Neural cell (in vitro differentiated cells): ENCODE measurements around the gene TRPM3. TPM values are rescaled to one million over a fixed set of nuclear protein-coding genes. Genes with fewer than 3 reads are reported as not detected.

Experiments
- H2AFZ ChIP-seq: fragments of 200-600, 300-800 bp; sonication (generic), shearing (Covaris generic); 2 replicates; pipeline ENCODE4 v1.6.0; 2014; ENCODE audit warnings: low read depth, mild to moderate bottlenecking, antibody characterized with exemption, low read length, moderate library complexity
- H3F3A ChIP-seq: fragments of 200-600 bp; shearing (Covaris generic); 2 replicates; pipeline ENCODE4 v1.6.1; 2016; ENCODE audit warnings: mild to moderate bottlenecking, moderate library complexity, mixed read lengths, antibody characterized with exemption, low read length; ENCODE audit not compliant: insufficient read depth, poor library complexity, severe bottlenecking
- H3K27ac ChIP-seq: fragments of 200-600, 300-800 bp; sonication (generic), shearing (Covaris generic); 2 replicates; pipeline ENCODE4 v1.5.1; 2014; ENCODE audit warnings: mild to moderate bottlenecking, low read length, moderate library complexity
- H3K27me3 ChIP-seq: fragments of 300-800, 200-600 bp; sonication (generic), shearing (Covaris generic); 2 replicates; pipeline ENCODE4 v1.6.0; 2014; ENCODE audit warnings: mild to moderate bottlenecking, low read depth, low read length, moderate library complexity; ENCODE audit not compliant: insufficient read depth
- H3K36me3 ChIP-seq: fragments of 300-800, 200-600 bp; sonication (generic), shearing (Covaris generic); 2 replicates; pipeline ENCODE4 v1.5.1; 2014; ENCODE audit warnings: mild to moderate bottlenecking, antibody characterized with exemption, low read length, moderate library complexity; ENCODE audit not compliant: insufficient read depth
- H3K4me2 ChIP-seq: fragments of 300-800, 200-600 bp; sonication (generic), shearing (Covaris generic); 2 replicates; pipeline ENCODE4 v1.6.0; 2014; ENCODE audit warnings: mild to moderate bottlenecking, low read length
- H3K4me3 ChIP-seq: fragments of 300-800, 200-600 bp; sonication (generic), shearing (Covaris generic); 2 replicates; pipeline ENCODE4 v1.5.1; 2014; ENCODE audit warnings: mild to moderate bottlenecking, low read length, moderate library complexity
- H3K79me2 ChIP-seq: fragments of 200-600 bp; shearing (Covaris generic); replicated peaks from 2 replicates; pipeline ENCODE4 v1.6.0; 2014; ENCODE audit warnings: mild to moderate bottlenecking, low read length, moderate library complexity; ENCODE audit not compliant: insufficient read depth
- H3K9ac ChIP-seq: fragments of 300-800, 200-600 bp; sonication (generic), shearing (Covaris generic); 2 replicates; pipeline ENCODE4 v1.6.1; 2016; ENCODE audit warnings: mild to moderate bottlenecking, low read length, mixed read lengths
- H3K9me2 ChIP-seq: fragments of 200-600 bp; shearing (Covaris generic); 2 replicates; pipeline ENCODE4 v1.6.1; 2016; ENCODE audit warnings: mild to moderate bottlenecking, low read length, mixed read lengths; ENCODE audit not compliant: insufficient read depth
- H3K9me3 ChIP-seq: fragments of 200-600, 300-800 bp; sonication (generic), shearing (Covaris generic); 2 replicates; pipeline ENCODE4 v1.6.1; 2016; ENCODE audit warnings: mild to moderate bottlenecking, mixed run types, low read length, moderate library complexity, mixed read lengths
- H4K20me1 ChIP-seq: fragments of 200-600 bp; shearing (Covaris generic); 2 replicates; pipeline ENCODE4 v1.6.1; 2016; ENCODE audit warnings: mild to moderate bottlenecking, mixed run types; ENCODE audit not compliant: insufficient read depth
- EP300 ChIP-seq: fragments of 450-650 bp; conservative IDR thresholded peaks from 2 replicates; pipeline ENCODE4 v1.6.1; 2014; ENCODE audit warnings: antibody characterized with exemption, mild to moderate bottlenecking, moderate library complexity; ENCODE audit not compliant: poor library complexity, severe bottlenecking
- EZH2 ChIP-seq: fragments of 200-600, 300-800 bp; shearing (Covaris generic), sonication (generic); IDR thresholded peaks from 2 replicates; pipeline ENCODE4 v1.6.1; 2014; ENCODE audit warnings: antibody characterized with exemption, low read length, borderline replicate concordance, mild to moderate bottlenecking; ENCODE audit not compliant: insufficient read depth, poor library complexity, severe bottlenecking
- MXI1 ChIP-seq: fragments of 450-650 bp; conservative IDR thresholded peaks from 2 replicates; pipeline ENCODE4 v1.6.1; 2014; ENCODE audit warnings: antibody characterized with exemption, mild to moderate bottlenecking; ENCODE audit not compliant: poor library complexity, severe bottlenecking
- POLR2AphosphoS5 ChIP-seq: IDR thresholded peaks from 2 replicates; pipeline ENCODE4 v1.6.1; 2012
- RAD21 ChIP-seq: fragments of 450-650 bp; conservative IDR thresholded peaks from 2 replicates; pipeline ENCODE4 v1.6.1; 2014; ENCODE audit warnings: antibody characterized with exemption, mild to moderate bottlenecking, moderate library complexity
- SMC3 ChIP-seq: fragments of 450-650 bp; conservative IDR thresholded peaks from 2 replicates; pipeline ENCODE4 v1.6.1; 2014; ENCODE audit warnings: antibody characterized with exemption, mild to moderate bottlenecking, moderate library complexity; ENCODE audit not compliant: poor library complexity
- TAF1 ChIP-seq: IDR thresholded peaks from 2 replicates; pipeline ENCODE4 v1.6.1; 2012; ENCODE audit warnings: low read depth
- polyA plus RNA-seq: library from polyadenylated mRNA; depleted of rRNA; stranded (reverse); fragments of >200 nt; gene quantifications from 2 replicates; pipeline ENCODE4 v1.2.3, GENCODE V29; 2014
- TF ChIP-seq, protein P1 (sequence below): fragments of 450-650 bp; IDR thresholded peaks from 2 replicates; pipeline ENCODE4 v1.5.1; 2014; ENCODE audit warnings: antibody characterized with exemption, mild to moderate bottlenecking, moderate library complexity; ENCODE audit not compliant: poor library complexity, severe bottlenecking
- TF ChIP-seq, protein P2 (sequence below): IDR thresholded peaks from 2 replicates; pipeline ENCODE4 v1.6.1; 2012; ENCODE audit warnings: borderline replicate concordance

The TRPM3 gene
- polyA plus RNA-seq, 1 donor from 2014 or later: 1.3 TPM

DNA sequence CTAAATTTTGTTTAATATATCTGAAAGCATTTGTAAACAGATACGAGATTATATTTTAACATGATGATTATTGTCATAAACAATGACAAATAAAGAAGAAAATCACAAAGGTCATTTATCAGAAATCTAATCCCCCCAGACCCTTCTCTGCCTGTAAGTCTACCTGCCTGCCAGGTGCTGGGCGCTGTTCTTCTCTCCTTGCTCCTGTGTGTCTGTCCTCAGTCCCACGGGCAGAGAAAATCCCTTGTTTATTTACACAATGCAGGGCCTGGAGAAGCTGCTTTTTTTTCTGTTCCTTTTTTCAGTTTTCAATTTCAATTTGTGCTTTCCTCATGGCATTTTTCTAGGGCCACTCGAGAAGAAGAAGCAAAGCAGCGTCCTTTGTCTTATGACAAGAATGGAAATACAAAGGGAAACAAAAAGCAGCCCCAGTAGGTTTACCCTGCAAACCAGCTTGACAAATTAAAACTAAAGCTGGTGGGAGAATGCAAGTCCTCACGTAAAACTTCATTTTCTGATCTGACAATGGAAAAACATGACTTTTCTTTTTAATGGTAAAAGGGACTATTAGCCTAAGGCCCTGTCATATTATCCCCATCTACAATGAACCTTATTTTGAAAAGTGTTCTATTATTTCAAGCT is 424.6 kb downstream of the TRPM3 start:
- H3K4me3 ChIP-seq: no peak overlapping the region

DNA sequence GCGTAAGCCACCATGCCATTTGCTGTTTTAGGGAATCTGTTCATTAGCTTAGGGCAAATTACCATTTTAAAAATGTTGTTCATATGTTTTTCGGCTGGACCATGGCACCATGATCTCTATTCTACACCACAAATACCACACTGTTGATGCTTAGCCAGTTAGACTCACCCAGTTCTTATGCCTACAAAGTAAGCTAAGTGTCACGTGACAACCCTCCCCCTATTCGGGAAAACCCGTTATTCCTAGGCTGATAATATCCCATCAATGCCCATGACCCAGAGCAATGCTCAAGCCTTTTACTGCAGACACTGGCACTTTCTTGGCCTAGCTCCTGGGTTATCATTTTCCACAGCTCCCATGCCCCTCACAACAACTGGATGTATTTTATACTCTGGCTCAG is 426.7 kb downstream of the TRPM3 start:
- TF ChIP-seq EP300 (no peak), TAF1 (no peak), EZH2 (no peak), MXI1 (no peak), POLR2AphosphoS5 (no peak), RAD21 (no peak), SMC3 (no peak)
- TF ChIP-seq, protein P1, sequence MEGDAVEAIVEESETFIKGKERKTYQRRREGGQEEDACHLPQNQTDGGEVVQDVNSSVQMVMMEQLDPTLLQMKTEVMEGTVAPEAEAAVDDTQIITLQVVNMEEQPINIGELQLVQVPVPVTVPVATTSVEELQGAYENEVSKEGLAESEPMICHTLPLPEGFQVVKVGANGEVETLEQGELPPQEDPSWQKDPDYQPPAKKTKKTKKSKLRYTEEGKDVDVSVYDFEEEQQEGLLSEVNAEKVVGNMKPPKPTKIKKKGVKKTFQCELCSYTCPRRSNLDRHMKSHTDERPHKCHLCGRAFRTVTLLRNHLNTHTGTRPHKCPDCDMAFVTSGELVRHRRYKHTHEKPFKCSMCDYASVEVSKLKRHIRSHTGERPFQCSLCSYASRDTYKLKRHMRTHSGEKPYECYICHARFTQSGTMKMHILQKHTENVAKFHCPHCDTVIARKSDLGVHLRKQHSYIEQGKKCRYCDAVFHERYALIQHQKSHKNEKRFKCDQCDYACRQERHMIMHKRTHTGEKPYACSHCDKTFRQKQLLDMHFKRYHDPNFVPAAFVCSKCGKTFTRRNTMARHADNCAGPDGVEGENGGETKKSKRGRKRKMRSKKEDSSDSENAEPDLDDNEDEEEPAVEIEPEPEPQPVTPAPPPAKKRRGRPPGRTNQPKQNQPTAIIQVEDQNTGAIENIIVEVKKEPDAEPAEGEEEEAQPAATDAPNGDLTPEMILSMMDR: no peak
- TF ChIP-seq, protein P2, sequence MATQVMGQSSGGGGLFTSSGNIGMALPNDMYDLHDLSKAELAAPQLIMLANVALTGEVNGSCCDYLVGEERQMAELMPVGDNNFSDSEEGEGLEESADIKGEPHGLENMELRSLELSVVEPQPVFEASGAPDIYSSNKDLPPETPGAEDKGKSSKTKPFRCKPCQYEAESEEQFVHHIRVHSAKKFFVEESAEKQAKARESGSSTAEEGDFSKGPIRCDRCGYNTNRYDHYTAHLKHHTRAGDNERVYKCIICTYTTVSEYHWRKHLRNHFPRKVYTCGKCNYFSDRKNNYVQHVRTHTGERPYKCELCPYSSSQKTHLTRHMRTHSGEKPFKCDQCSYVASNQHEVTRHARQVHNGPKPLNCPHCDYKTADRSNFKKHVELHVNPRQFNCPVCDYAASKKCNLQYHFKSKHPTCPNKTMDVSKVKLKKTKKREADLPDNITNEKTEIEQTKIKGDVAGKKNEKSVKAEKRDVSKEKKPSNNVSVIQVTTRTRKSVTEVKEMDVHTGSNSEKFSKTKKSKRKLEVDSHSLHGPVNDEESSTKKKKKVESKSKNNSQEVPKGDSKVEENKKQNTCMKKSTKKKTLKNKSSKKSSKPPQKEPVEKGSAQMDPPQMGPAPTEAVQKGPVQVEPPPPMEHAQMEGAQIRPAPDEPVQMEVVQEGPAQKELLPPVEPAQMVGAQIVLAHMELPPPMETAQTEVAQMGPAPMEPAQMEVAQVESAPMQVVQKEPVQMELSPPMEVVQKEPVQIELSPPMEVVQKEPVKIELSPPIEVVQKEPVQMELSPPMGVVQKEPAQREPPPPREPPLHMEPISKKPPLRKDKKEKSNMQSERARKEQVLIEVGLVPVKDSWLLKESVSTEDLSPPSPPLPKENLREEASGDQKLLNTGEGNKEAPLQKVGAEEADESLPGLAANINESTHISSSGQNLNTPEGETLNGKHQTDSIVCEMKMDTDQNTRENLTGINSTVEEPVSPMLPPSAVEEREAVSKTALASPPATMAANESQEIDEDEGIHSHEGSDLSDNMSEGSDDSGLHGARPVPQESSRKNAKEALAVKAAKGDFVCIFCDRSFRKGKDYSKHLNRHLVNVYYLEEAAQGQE: no peak
- no peak overlapping the region for H3K27ac ChIP-seq
- H3K9ac ChIP-seq: no peak overlapping the region
- H3K9me2 ChIP-seq: no peaks in the 10 kb centered on the region
- no peaks in the 10 kb centered on the region for H3K36me3 ChIP-seq
- no peaks in the 10 kb centered on the region for H3K79me2 ChIP-seq
- H3K4me2 ChIP-seq: no peak overlapping the region
- no peak overlapping the region for H3K4me3 ChIP-seq
- no peaks in the 10 kb centered on the region for H3K9me3 ChIP-seq
- no peak overlapping the region for H2AFZ ChIP-seq
- H3K27me3 ChIP-seq: no peaks in the 10 kb centered on the region
- no peaks in the 10 kb centered on the region for H3F3A ChIP-seq
- H4K20me1 ChIP-seq: no peaks in the 10 kb centered on the region

More for the DNA sequence above, 424.6 kb downstream of the TRPM3 start:
- Histone ChIP-seq H3K27me3 (no peaks in the 10 kb centered on the region), H3K4me2 (no peak overlapping the region), H3K27ac (no peak overlapping the region), H3K36me3 (no peaks in the 10 kb centered on the region), H3F3A (no peaks in the 10 kb centered on the region), H2AFZ (no peak overlapping the region), H4K20me1 (no peaks in the 10 kb centered on the region), H3K9me2 (no peaks in the 10 kb centered on the region), H3K9ac (no peak overlapping the region), H3K79me2 (no peaks in the 10 kb centered on the region), H3K9me3 (no peaks in the 10 kb centered on the region)
- TF ChIP-seq POLR2AphosphoS5 (no peak), RAD21 (no peak), MXI1 (no peak), EZH2 (no peak), EP300 (no peak), SMC3 (no peak), TAF1 (no peak)
- TF ChIP-seq, protein P2: no peak
- TF ChIP-seq, protein P1: no peak
